Neural cell (in vitro differentiated cells): ENCODE measurements around the gene CCDC124. TPM values are rescaled to one million over a fixed set of nuclear protein-coding genes. Genes with fewer than 3 reads are reported as not detected.
"Not testable (repeated sequence)": the region's sequence is repeated elsewhere in the genome, so short reads cannot be mapped to it uniquely, and the experiment has no call there.

ENCODE experiments used
- H2AFZ ChIP-seq: fragments of 200-600, 300-800 bp; sonication (generic), shearing (Covaris generic); 2 replicates; pipeline ENCODE4 v1.6.0; 2014; ENCODE audit warnings: low read depth, mild to moderate bottlenecking, antibody characterized with exemption, low read length, moderate library complexity
- H3F3A ChIP-seq: fragments of 200-600 bp; shearing (Covaris generic); 2 replicates; pipeline ENCODE4 v1.6.1; 2016; ENCODE audit warnings: mild to moderate bottlenecking, moderate library complexity, mixed read lengths, antibody characterized with exemption, low read length; ENCODE audit not compliant: insufficient read depth, poor library complexity, severe bottlenecking
- H3K27ac ChIP-seq: fragments of 200-600, 300-800 bp; sonication (generic), shearing (Covaris generic); 2 replicates; pipeline ENCODE4 v1.5.1; 2014; ENCODE audit warnings: mild to moderate bottlenecking, low read length, moderate library complexity
- H3K27me3 ChIP-seq: fragments of 300-800, 200-600 bp; sonication (generic), shearing (Covaris generic); 2 replicates; pipeline ENCODE4 v1.6.0; 2014; ENCODE audit warnings: mild to moderate bottlenecking, low read depth, low read length, moderate library complexity; ENCODE audit not compliant: insufficient read depth
- H3K36me3 ChIP-seq: fragments of 300-800, 200-600 bp; sonication (generic), shearing (Covaris generic); 2 replicates; pipeline ENCODE4 v1.5.1; 2014; ENCODE audit warnings: mild to moderate bottlenecking, antibody characterized with exemption, low read length, moderate library complexity; ENCODE audit not compliant: insufficient read depth
- H3K4me2 ChIP-seq: fragments of 300-800, 200-600 bp; sonication (generic), shearing (Covaris generic); 2 replicates; pipeline ENCODE4 v1.6.0; 2014; ENCODE audit warnings: mild to moderate bottlenecking, low read length
- H3K4me3 ChIP-seq: fragments of 300-800, 200-600 bp; sonication (generic), shearing (Covaris generic); 2 replicates; pipeline ENCODE4 v1.5.1; 2014; ENCODE audit warnings: mild to moderate bottlenecking, low read length, moderate library complexity
- H3K79me2 ChIP-seq: fragments of 200-600 bp; shearing (Covaris generic); replicated peaks from 2 replicates; pipeline ENCODE4 v1.6.0; 2014; ENCODE audit warnings: mild to moderate bottlenecking, low read length, moderate library complexity; ENCODE audit not compliant: insufficient read depth
- H3K9ac ChIP-seq: fragments of 300-800, 200-600 bp; sonication (generic), shearing (Covaris generic); 2 replicates; pipeline ENCODE4 v1.6.1; 2016; ENCODE audit warnings: mild to moderate bottlenecking, low read length, mixed read lengths
- H3K9me2 ChIP-seq: fragments of 200-600 bp; shearing (Covaris generic); 2 replicates; pipeline ENCODE4 v1.6.1; 2016; ENCODE audit warnings: mild to moderate bottlenecking, low read length, mixed read lengths; ENCODE audit not compliant: insufficient read depth
- H3K9me3 ChIP-seq: fragments of 200-600, 300-800 bp; sonication (generic), shearing (Covaris generic); 2 replicates; pipeline ENCODE4 v1.6.1; 2016; ENCODE audit warnings: mild to moderate bottlenecking, mixed run types, low read length, moderate library complexity, mixed read lengths
- H4K20me1 ChIP-seq: fragments of 200-600 bp; shearing (Covaris generic); 2 replicates; pipeline ENCODE4 v1.6.1; 2016; ENCODE audit warnings: mild to moderate bottlenecking, mixed run types; ENCODE audit not compliant: insufficient read depth
- EP300 ChIP-seq: fragments of 450-650 bp; conservative IDR thresholded peaks from 2 replicates; pipeline ENCODE4 v1.6.1; 2014; ENCODE audit warnings: antibody characterized with exemption, mild to moderate bottlenecking, moderate library complexity; ENCODE audit not compliant: poor library complexity, severe bottlenecking
- EZH2 ChIP-seq: fragments of 200-600, 300-800 bp; shearing (Covaris generic), sonication (generic); IDR thresholded peaks from 2 replicates; pipeline ENCODE4 v1.6.1; 2014; ENCODE audit warnings: antibody characterized with exemption, low read length, borderline replicate concordance, mild to moderate bottlenecking; ENCODE audit not compliant: insufficient read depth, poor library complexity, severe bottlenecking
- MXI1 ChIP-seq: fragments of 450-650 bp; conservative IDR thresholded peaks from 2 replicates; pipeline ENCODE4 v1.6.1; 2014; ENCODE audit warnings: antibody characterized with exemption, mild to moderate bottlenecking; ENCODE audit not compliant: poor library complexity, severe bottlenecking
- POLR2AphosphoS5 ChIP-seq: IDR thresholded peaks from 2 replicates; pipeline ENCODE4 v1.6.1; 2012
- RAD21 ChIP-seq: fragments of 450-650 bp; conservative IDR thresholded peaks from 2 replicates; pipeline ENCODE4 v1.6.1; 2014; ENCODE audit warnings: antibody characterized with exemption, mild to moderate bottlenecking, moderate library complexity
- SMC3 ChIP-seq: fragments of 450-650 bp; conservative IDR thresholded peaks from 2 replicates; pipeline ENCODE4 v1.6.1; 2014; ENCODE audit warnings: antibody characterized with exemption, mild to moderate bottlenecking, moderate library complexity; ENCODE audit not compliant: poor library complexity
- TAF1 ChIP-seq: IDR thresholded peaks from 2 replicates; pipeline ENCODE4 v1.6.1; 2012; ENCODE audit warnings: low read depth
- polyA plus RNA-seq: library from polyadenylated mRNA; depleted of rRNA; stranded (reverse); fragments of >200 nt; gene quantifications from 2 replicates; pipeline ENCODE4 v1.2.3, GENCODE V29; 2014
- TF ChIP-seq, protein P1 (sequence below): IDR thresholded peaks from 2 replicates; pipeline ENCODE4 v1.6.1; 2012; ENCODE audit warnings: borderline replicate concordance
- TF ChIP-seq, protein P2 (sequence below): fragments of 450-650 bp; IDR thresholded peaks from 2 replicates; pipeline ENCODE4 v1.5.1; 2014; ENCODE audit warnings: antibody characterized with exemption, mild to moderate bottlenecking, moderate library complexity; ENCODE audit not compliant: poor library complexity, severe bottlenecking

Gene CCDC124
- polyA plus RNA-seq, 1 donor from 2014 or later = 31.0 TPM

DNA sequence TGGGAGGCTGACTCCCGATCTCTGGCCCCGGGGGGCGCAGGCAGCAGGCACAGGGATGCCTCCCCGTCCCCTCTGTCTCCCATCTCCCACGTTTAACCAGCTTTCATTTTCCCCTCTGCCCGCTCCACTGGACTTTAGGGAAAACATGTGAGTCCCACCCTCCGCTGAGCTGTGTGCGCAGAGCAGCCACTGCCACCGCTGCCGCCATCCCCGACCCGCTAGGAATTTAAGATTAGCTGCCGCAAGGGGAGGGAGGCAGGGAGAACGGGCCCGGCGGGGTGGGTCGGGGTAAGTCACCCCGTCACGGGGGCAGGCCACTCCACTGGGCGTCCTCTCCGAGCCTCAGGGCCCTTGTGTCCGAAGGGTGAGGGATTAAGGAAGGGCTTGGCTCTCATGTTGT lies 49.6 kb downstream of the CCDC124 start:
- Histone ChIP-seq H2AFZ (no peak overlapping the region), H3K36me3 (no peaks in the 10 kb centered on the region), H3K4me2 (no peak overlapping the region), H3K9me3 (no peaks in the 10 kb centered on the region), H3K9ac (no peak overlapping the region), H3F3A (no peaks in the 10 kb centered on the region), H4K20me1 (no peaks in the 10 kb centered on the region), H3K4me3 (no peak overlapping the region), H3K79me2 (no peaks in the 10 kb centered on the region), H3K27ac (no peak overlapping the region), H3K9me2 (no peaks in the 10 kb centered on the region), H3K27me3 (no peaks in the 10 kb centered on the region)
- TF ChIP-seq, protein P1, sequence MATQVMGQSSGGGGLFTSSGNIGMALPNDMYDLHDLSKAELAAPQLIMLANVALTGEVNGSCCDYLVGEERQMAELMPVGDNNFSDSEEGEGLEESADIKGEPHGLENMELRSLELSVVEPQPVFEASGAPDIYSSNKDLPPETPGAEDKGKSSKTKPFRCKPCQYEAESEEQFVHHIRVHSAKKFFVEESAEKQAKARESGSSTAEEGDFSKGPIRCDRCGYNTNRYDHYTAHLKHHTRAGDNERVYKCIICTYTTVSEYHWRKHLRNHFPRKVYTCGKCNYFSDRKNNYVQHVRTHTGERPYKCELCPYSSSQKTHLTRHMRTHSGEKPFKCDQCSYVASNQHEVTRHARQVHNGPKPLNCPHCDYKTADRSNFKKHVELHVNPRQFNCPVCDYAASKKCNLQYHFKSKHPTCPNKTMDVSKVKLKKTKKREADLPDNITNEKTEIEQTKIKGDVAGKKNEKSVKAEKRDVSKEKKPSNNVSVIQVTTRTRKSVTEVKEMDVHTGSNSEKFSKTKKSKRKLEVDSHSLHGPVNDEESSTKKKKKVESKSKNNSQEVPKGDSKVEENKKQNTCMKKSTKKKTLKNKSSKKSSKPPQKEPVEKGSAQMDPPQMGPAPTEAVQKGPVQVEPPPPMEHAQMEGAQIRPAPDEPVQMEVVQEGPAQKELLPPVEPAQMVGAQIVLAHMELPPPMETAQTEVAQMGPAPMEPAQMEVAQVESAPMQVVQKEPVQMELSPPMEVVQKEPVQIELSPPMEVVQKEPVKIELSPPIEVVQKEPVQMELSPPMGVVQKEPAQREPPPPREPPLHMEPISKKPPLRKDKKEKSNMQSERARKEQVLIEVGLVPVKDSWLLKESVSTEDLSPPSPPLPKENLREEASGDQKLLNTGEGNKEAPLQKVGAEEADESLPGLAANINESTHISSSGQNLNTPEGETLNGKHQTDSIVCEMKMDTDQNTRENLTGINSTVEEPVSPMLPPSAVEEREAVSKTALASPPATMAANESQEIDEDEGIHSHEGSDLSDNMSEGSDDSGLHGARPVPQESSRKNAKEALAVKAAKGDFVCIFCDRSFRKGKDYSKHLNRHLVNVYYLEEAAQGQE = no peak
- TF ChIP-seq EP300 (no peak), MXI1 (no peak), POLR2AphosphoS5 (no peak), RAD21 (no peak), TAF1 (no peak), EZH2 (no peak), SMC3 (no peak)
- TF ChIP-seq, protein P2, sequence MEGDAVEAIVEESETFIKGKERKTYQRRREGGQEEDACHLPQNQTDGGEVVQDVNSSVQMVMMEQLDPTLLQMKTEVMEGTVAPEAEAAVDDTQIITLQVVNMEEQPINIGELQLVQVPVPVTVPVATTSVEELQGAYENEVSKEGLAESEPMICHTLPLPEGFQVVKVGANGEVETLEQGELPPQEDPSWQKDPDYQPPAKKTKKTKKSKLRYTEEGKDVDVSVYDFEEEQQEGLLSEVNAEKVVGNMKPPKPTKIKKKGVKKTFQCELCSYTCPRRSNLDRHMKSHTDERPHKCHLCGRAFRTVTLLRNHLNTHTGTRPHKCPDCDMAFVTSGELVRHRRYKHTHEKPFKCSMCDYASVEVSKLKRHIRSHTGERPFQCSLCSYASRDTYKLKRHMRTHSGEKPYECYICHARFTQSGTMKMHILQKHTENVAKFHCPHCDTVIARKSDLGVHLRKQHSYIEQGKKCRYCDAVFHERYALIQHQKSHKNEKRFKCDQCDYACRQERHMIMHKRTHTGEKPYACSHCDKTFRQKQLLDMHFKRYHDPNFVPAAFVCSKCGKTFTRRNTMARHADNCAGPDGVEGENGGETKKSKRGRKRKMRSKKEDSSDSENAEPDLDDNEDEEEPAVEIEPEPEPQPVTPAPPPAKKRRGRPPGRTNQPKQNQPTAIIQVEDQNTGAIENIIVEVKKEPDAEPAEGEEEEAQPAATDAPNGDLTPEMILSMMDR = no peak

DNA sequence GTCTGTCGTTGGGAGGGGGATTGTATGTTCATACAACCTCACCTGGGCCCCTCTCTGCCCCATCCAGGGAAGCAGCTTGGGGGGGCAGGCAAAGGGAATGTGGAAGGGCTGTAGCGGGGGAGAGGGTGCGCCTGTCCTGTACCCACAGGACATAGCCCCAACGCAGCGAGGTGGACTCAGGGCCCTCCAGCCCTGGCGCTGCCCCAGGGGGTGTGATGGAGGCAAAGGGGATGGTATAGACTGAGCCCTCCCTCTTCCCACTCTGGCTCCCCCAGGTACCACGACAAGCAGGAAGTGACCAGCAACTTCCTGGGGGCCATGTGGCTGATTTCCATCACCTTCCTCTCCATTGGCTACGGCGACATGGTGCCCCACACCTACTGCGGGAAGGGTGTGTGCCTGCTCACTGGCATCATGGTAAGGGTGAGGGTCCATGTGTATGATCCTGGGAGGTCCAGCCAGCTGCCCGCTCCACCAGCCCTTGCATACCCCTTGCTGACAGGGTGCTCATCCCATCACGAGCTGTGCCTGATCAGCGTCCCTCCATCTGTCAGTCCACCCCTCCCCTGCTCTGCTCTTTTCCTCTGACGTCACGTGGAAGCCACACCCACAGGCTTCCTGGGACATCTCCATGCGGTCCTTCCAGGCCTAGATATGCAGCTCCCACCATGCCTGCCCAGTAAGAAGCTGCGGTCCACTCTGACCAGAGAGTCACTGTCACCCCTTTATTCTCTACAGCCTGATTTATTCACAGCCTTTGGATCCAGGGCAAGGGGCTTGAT lies 52.4 kb downstream of the CCDC124 start:
- H2AFZ ChIP-seq = no peak overlapping the region
- H3K9me2 ChIP-seq = no peaks in the 10 kb centered on the region
- TF ChIP-seq RAD21 (no peak), MXI1 (no peak), EZH2 (no peak), TAF1 (no peak), SMC3 (no peak), EP300 (no peak), POLR2AphosphoS5 (no peak)
- TF ChIP-seq, protein P1 = no peak
- TF ChIP-seq, protein P2 = no peak
- no peak overlapping the region for H3K9ac ChIP-seq
- no peaks in the 10 kb centered on the region for H3K79me2 ChIP-seq
- no peaks in the 10 kb centered on the region for H3K27me3 ChIP-seq
- no peak overlapping the region for H3K4me2 ChIP-seq
- H3K9me3 ChIP-seq = no peaks in the 10 kb centered on the region
- no peak overlapping the region for H3K27ac ChIP-seq
- no peak overlapping the region for H3K4me3 ChIP-seq
- H4K20me1 ChIP-seq = no peaks in the 10 kb centered on the region
- H3K36me3 ChIP-seq = no peaks in the 10 kb centered on the region
- no peaks in the 10 kb centered on the region for H3F3A ChIP-seq

DNA sequence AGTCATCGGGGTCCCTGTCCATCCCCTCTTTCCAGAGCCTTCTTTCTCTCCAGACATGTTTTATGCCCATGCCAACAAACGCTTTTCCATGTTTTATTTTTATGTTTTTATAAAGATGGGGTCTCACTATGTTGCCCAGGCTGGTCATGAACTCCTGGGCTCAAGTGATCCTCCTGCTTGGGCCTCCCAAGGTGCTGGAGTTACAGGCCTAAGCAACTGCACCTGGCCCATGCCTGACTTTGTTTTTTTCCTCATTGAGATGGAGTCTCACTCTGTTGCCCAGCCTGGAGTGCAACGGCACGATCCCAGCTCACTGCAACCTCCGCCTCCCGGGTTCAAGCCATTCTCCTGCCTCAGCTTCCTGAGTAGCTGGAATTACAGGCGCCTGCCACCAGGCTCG lies 53.8 kb downstream of the CCDC124 start:
- not testable (repeated sequence) for H3K79me2 ChIP-seq, H3K9me3 ChIP-seq, H3F3A ChIP-seq, H3K9ac ChIP-seq, H4K20me1 ChIP-seq, H3K27ac ChIP-seq, H3K4me2 ChIP-seq, H3K4me3 ChIP-seq, H2AFZ ChIP-seq, H3K27me3 ChIP-seq, H3K9me2 ChIP-seq, H3K36me3 ChIP-seq
